Stomach (tissue), 9 donors: Measurements from ENCODE around the gene RRAD. TPM values are rescaled to one million over a fixed set of nuclear protein-coding genes. Genes with fewer than 3 reads are reported as not detected.

ENCODE experiments used
- DNase-seq, 2 donors: peaks; one replicate each; pipeline versions ENCODE4 v3.0.0 to v3.0.0-alpha.2; 2013 to 2019
- H3K27ac ChIP-seq, 5 donors: fragments of 200-600 bp in 4 of 5; sonication (generic) in 4 of 5; one replicate each; pipeline ENCODE4 v1.5.1; 2013 to 2019; ENCODE audit warnings: mild to moderate bottlenecking in 1 of 5, moderate library complexity in 1 of 5
- H3K27me3 ChIP-seq, 3 donors: fragments of 200-600 bp; sonication (generic); one replicate each; pipeline ENCODE4 v1.5.1; 2017 to 2019; ENCODE audit warnings: mixed run types in 1 of 3
- H3K36me3 ChIP-seq, 4 donors: fragments of 200-600 bp; sonication (generic); 1 replicate in 3 of 4; 2 replicates in 1 of 4; pipeline ENCODE4 v1.5.1; 2016 to 2019
- H3K4me1 ChIP-seq, 4 donors: fragments of 200-600 bp; sonication (generic); one replicate each; pipeline ENCODE4 v1.5.1; 2016 to 2019
- H3K4me3 ChIP-seq, 4 donors: fragments of 200-600 bp; sonication (generic) in 3 of 4; one replicate each; pipeline ENCODE4 v1.5.1; 2016 to 2019; ENCODE audit warnings: mild to moderate bottlenecking in 1 of 4
- H3K9me3 ChIP-seq, 4 donors: fragments of 200-600 bp; sonication (generic); one replicate each; pipeline ENCODE4 v1.5.1; 2016 to 2019
- EP300 ChIP-seq: sonication (generic); formaldehyde crosslinking; IDR thresholded peaks from one replicate; pipeline ENCODE4 v1.6.1; 2017; ENCODE audit warnings: antibody characterized with exemption
- POLR2A ChIP-seq, 4 donors: fragments of 450-650 bp; IDR thresholded peaks; one replicate each; pipeline ENCODE4 v1.6.1; 2016; ENCODE audit warnings: antibody characterized with exemption in 4 of 4, control low read depth in 2 of 4, mild to moderate bottlenecking in 1 of 4, moderate library complexity in 1 of 4
- POLR2AphosphoS5 ChIP-seq, 3 donors: sonication (generic); formaldehyde crosslinking; IDR thresholded peaks; one replicate each; pipeline ENCODE4 v1.6.1; 2016; ENCODE audit warnings: antibody characterized with exemption in 3 of 3
- WGBS, 5 donors: extraction: QIAGEN DNeasy Blood & Tissue Kit in 3 of 5; methylation state at CpG; one replicate each; pipeline versions ENCODE4 v1.1.5 to v1.1.7; 2013 to 2018; 5-methylcytosine and 5-hydroxymethylcytosine counted together
- intact Hi-C: fragments of 100-400 bp; cut with DNase I; formaldehyde crosslinking; loops from one replicate; pipeline ENCODE4 v1.15.1; 2023; ENCODE audit warnings: low total_unique reads
- polyA plus RNA-seq, 3 donors: library from polyadenylated mRNA; stranded (reverse); fragments of 200-250 nt; gene quantifications; one replicate each; pipeline ENCODE4 v1.2.3, GENCODE V29; 2013
- total RNA-seq, 5 donors: library from RNA; depleted of rRNA; stranded (reverse); fragments of >200 nt; gene quantifications; one replicate each; pipeline versions ENCODE4 v1.1.0 to v1.2.3, GENCODE V29; 2014 to 2016
- TF ChIP-seq, protein P1 (sequence below), 7 experiments: fragments of 450-650 bp in 4 of 7; fragments of 200-600 bp in 3 of 7; sonication (generic) in 3 of 7; IDR thresholded peaks; one replicate each; pipeline ENCODE4 v1.5.1; 2016 to 2019; ENCODE audit warnings: antibody characterized with exemption in 7 of 7, control low read depth in 2 of 7, mild to moderate bottlenecking in 1 of 7
- donor health status: healthy with polysubstance abuse.
- donor health status: Bipolar disorder and iron deficiency.
- donor health status: healthy.

The RRAD gene
- total and polyA plus RNA-seq, 8 donors = 1.0 to 39.7 (median 3.5) TPM

GRCh38 chr16:66914541-66914940 lies 10.8 kb downstream of the RRAD start:
- Histone ChIP-seq H3K4me3 (no peak overlapping the region), H3K27me3 (no peaks in the 10 kb centered on the region), H3K27ac (no peak overlapping the region), H3K36me3 (no peaks in the 10 kb centered on the region), H3K4me1 (peaks cover 0 to 11% (median 5%) of the 10 kb centered on the region in 4 donors), H3K9me3 (no peaks in the 10 kb centered on the region)
- WGBS, 5 donors = 95 to 98% (median 96%) methylated on average over 7 of the region's 7 CpGs
- no peak for DNase-seq
- no peak for TF ChIP-seq POLR2AphosphoS5 (IDR thresholded peaks at IDR 0.05)
- TF ChIP-seq, protein P1, sequence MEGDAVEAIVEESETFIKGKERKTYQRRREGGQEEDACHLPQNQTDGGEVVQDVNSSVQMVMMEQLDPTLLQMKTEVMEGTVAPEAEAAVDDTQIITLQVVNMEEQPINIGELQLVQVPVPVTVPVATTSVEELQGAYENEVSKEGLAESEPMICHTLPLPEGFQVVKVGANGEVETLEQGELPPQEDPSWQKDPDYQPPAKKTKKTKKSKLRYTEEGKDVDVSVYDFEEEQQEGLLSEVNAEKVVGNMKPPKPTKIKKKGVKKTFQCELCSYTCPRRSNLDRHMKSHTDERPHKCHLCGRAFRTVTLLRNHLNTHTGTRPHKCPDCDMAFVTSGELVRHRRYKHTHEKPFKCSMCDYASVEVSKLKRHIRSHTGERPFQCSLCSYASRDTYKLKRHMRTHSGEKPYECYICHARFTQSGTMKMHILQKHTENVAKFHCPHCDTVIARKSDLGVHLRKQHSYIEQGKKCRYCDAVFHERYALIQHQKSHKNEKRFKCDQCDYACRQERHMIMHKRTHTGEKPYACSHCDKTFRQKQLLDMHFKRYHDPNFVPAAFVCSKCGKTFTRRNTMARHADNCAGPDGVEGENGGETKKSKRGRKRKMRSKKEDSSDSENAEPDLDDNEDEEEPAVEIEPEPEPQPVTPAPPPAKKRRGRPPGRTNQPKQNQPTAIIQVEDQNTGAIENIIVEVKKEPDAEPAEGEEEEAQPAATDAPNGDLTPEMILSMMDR (IDR thresholded peaks at IDR 0.05) = no peak
- no peak for TF ChIP-seq POLR2A (IDR thresholded peaks at IDR 0.05)
- TF ChIP-seq EP300 = no peak
- intact Hi-C loops = no loop called here

DNA sequence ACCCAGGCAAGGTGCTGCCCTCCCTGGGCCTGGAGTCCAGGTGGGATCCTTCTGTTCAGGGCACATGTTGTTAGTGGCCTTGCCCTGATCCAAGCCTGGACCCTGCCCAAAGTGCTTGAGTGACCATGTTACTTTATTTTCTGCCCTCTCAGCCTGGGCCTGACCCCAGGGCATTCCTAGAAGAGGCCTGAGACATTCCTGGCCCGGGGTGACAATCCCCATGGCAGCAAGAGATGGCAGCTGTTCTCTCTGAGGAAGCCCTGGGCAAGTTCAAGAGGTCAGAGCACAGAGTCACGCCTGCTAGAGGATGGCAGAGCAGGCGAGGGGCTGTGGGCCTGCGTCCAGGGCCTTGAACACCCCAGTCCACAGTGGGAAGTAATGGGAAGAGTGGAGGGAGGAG lies 11.6 kb downstream of the RRAD start:
- WGBS, 5 donors = 73 to 85% (median 78%) methylated on average over 3 to 4 of the region's 4 CpGs

GRCh38 chr16:66913081-66913480 lies 12.3 kb downstream of the RRAD start:
- no peak for DNase-seq
- Histone ChIP-seq H3K4me3 (no peak overlapping the region), H3K4me1 (no peaks in the 10 kb centered on the region), H3K36me3 (no peaks in the 10 kb centered on the region), H3K27ac (no peak overlapping the region), H3K27me3 (no peaks in the 10 kb centered on the region), H3K9me3 (no peaks in the 10 kb centered on the region)
- 56 to 66% (median 62%) methylated on average over 4 to 10 of the region's 10 CpGs for WGBS, 5 donors
- TF ChIP-seq EP300 = no peak
- TF ChIP-seq POLR2AphosphoS5 (IDR thresholded peaks at IDR 0.05) = no peak
- TF ChIP-seq POLR2A (IDR thresholded peaks at IDR 0.05) = no peak
- TF ChIP-seq, protein P1 (IDR thresholded peaks at IDR 0.05) = no peak
- intact Hi-C loops = no loop called here

More for the DNA sequence above, 11.6 kb downstream of the RRAD start:
- Histone ChIP-seq H3K27ac (no peak overlapping the region), H3K4me1 (peaks cover 0 to 2% (median 0%) of the 10 kb centered on the region in 4 donors), H3K9me3 (no peaks in the 10 kb centered on the region), H3K36me3 (no peaks in the 10 kb centered on the region), H3K4me3 (no peak overlapping the region), H3K27me3 (no peaks in the 10 kb centered on the region)
- intact Hi-C loops = no loop called here
- DNase-seq = no peak
- TF ChIP-seq POLR2AphosphoS5 (IDR thresholded peaks at IDR 0.05) (no peak), POLR2A (IDR thresholded peaks at IDR 0.05) (no peak), EP300 (no peak)
- TF ChIP-seq, protein P1 (IDR thresholded peaks at IDR 0.05) = no peak

GRCh38 chr16:66911801-66912200 lies 13.5 kb downstream of the RRAD start:
- intact Hi-C loops = no loop called here
- no peak overlapping the region for H3K4me3 ChIP-seq
- H3K27ac ChIP-seq = no peak overlapping the region
- WGBS, 5 donors = 91 to 100% (median 94%) methylated on average over 4 to 8 of the region's 8 CpGs
- no peaks in the 10 kb centered on the region for H3K36me3 ChIP-seq
- no peak for DNase-seq
- H3K9me3 ChIP-seq = no peaks in the 10 kb centered on the region
- H3K4me1 ChIP-seq = no peaks in the 10 kb centered on the region
- TF ChIP-seq, protein P1 (IDR thresholded peaks at IDR 0.05) = no peak
- TF ChIP-seq POLR2AphosphoS5 (IDR thresholded peaks at IDR 0.05) (no peak), POLR2A (IDR thresholded peaks at IDR 0.05) (no peak), EP300 (no peak)
- no peaks in the 10 kb centered on the region for H3K27me3 ChIP-seq
